Measurements from ENCODE around the gene XRN1.
"Not testable (repeated sequence)": the region's sequence is repeated elsewhere in the genome, so short reads cannot be mapped to it uniquely, and the experiment has no call there.

The XRN1 gene

GRCh38 chr3:142436951-142437585 lies 10.8 kb downstream of the XRN1 start:
- no peak for DNase-seq

- DNase-seq = no peak
Observed at GRCh38 chr3:142434503-142434902, 13.3 kb downstream of the XRN1 start.

DNA sequence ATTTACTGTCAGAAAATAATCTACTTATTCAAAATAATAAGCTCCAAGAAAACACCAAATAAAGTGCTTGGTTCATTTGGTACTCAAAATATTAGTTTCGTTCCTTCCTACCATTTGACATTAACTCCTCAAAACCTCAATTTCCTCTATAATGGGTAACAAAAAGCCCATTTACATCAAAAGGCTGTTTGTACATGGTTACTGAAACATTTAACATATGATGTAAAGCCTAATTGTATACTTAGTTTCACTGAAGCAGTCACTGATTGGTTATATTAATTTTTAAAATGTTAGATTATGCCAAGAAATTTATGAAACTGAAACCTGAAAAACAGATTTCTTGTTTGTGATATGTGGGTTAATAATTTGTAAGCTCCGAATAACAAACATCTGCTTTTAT lies 14.7 kb downstream of the XRN1 start:
- DNase-seq = no peak

- DNase-seq = no peak
Observed at GRCh38 chr3:142429582-142429981, 18.3 kb downstream of the XRN1 start.

DNA sequence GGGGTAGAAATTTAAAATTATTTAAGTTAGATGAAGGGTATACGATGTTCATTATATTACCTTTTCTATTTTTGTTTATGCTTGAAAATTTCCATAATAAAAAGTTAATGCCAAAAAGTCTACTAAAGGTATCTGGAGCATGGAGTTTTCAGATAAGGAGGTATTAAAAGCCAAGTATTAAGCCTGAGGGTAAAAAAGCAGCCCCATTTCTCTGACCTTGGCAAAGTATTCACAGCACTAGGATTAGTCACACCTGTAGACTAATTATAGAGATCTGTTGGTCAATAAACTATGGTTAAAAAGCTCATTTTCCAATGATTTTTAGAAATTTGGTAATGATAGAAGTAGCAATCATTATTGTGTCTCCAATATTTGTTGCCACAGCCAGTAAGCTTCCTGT lies 23.1 kb downstream of the XRN1 start:
- no peak for DNase-seq

DNA sequence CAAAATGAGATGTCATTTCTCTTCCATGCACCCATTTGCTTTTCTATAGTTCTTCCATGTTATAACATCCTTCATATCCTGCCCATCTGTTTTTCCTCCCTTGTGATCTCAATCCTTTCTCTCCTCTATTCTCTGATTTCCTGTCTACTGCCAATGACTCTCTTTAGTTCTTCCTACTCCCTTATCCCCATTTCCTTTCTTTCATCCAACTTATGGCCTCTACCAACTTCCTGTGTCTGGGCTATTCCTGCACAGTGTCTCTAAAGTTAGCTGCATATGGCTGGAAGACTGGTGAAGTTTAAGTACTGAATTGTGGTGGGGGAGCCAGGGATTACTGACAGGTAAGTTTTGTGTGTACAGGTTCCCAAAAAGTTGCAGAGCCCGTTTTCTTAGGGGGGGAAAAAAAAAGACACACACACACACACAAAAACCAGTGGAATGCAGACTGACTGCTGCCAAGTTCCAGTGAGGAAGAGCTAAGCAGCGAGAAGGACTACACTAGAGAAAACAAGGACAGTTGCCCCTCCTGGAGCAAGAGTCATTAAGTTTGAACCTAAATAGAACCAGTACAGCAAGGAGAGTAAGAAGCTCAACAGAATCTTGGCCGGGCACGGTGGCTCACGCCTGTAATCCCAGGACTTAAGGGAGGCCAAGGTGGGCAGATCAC lies 28.8 kb downstream of the XRN1 start:
- no peak for DNase-seq

DNA sequence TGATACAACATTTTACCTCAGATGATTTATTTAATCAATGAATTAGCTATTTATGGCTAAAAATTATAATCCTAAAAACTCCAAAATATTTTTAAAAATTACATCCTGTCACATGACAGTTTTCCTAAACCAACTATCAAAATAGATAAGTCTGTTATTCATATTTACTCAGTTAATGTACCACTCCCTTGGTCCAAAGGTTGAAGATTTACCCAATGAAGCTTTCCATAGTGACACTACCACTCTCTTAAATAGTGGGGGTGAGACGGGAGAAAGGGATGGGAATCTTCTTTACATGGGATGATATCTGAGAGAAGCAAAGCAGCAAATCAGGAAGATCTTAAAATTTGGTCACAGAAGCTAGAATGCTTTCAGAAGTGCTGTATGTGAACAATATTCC lies 30.5 kb downstream of the XRN1 start:
- no peak for DNase-seq

GRCh38 chr3:142400537-142400936 lies 47.3 kb downstream of the XRN1 start:
- not testable (repeated sequence) for DNase-seq

DNA sequence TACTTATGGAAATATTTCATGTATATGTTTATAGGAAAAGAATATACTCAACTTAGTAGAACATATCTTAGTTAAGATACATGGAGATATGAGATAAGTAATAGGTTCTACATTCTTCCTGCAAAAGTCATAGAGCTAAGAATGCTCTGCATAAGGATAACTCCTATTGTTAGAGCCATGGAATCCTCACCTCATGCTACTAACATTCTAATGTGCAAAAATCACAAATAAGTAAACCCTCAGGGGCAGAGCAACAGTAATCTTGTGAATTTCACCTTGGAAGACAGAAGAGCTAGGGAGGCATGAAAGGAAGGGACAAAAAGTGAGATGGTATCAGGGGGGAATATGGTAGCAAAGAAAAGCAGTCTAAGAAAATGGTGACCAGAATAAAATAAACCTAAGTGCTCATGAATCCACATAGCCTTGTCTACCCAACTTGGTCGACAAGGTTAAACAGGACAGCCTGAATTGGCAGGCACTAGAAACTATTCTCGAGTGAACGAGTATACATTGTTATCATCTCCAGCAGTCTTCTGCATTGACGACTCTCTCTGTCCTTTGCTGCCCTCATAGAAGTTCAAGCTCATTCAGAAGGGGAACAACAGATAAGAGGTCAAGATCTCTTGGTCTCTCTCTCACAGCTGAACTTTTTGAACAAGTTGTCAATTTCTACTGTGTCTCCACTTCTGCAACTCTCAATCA lies 52.8 kb downstream of the XRN1 start:
- no peak for DNase-seq

GRCh38 chr3:142385078-142385477 lies 62.8 kb downstream of the XRN1 start:
- no peak for DNase-seq

GRCh38 chr3:142374687-142375086 lies 73.2 kb downstream of the XRN1 start:
- no peak for DNase-seq

GRCh38 chr3:142369576-142369975 lies 78.3 kb downstream of the XRN1 start:
- DNase-seq = not testable (repeated sequence)

DNA sequence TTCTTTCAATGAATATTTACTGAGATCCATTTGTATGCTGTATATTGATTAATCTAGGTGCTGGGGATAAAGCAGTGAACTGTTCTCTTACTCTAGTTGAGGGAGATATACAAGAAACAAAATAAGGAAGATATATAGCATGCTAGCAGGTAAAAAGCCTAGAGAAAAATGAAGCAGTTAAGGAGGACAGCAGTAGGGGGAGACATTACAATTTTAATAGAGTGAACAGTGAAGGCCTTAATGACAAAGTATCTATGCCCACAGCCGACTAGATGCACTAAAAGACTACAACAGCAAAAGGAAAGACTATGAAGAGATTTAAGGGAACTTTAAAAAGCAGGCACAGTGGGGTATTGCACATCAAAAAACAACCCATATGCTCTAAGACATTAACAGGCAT lies 81.4 kb downstream of the XRN1 start:
- DNase-seq = no peak

- no peak for DNase-seq
Observed at GRCh38 chr3:142363936-142364467, 83.8 kb downstream of the XRN1 start.

- not testable (repeated sequence) for DNase-seq
Observed at GRCh38 chr3:142363433-142363832, 84.4 kb downstream of the XRN1 start.

- DNase-seq = no peak
Observed at GRCh38 chr3:142359367-142359766, 88.5 kb downstream of the XRN1 start.

- DNase-seq = no peak
Observed at GRCh38 chr3:142356818-142357217, 91.0 kb downstream of the XRN1 start.

DNA sequence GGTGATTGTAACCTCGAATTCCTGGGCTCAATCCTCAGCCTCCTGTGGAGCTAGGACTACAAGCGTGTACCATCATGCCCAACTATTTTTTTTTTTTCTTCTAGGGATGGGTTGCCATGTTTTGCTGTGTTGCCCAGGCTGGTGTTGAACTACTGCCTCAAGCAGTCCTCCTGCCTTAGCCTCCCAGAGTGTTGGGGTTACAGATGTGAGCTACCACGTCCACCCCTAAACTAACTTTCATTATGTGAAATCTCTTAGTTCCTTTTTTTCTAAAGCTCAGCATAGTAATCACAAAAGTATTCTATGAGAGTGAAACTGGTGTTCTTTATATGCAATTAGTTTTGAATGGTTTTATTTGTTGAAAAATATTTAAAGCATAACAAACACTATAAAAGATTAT lies 92.1 kb downstream of the XRN1 start:
- DNase-seq = no peak

GRCh38 chr3:142354076-142354475 lies 93.8 kb downstream of the XRN1 start:
- no peak for DNase-seq

DNA sequence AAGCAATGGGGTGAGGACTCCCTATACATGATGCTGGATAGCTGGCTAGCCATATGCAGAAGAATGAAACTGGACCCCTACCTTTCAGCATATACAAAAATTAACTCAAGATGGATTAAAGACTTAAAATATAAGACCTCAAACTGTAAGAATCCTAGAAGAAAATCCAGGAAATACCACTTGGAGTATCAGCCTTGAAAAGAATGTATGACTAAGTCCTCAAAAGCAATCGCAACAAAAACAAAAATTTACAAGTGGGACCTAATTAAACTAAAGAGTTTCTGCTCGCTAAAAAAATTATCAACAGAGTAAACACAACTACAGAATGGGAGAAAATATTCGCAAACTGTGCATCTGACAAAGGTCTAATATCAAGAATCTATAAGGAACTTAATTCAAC lies 94.3 kb downstream of the XRN1 start:
- no peak for DNase-seq

DNA sequence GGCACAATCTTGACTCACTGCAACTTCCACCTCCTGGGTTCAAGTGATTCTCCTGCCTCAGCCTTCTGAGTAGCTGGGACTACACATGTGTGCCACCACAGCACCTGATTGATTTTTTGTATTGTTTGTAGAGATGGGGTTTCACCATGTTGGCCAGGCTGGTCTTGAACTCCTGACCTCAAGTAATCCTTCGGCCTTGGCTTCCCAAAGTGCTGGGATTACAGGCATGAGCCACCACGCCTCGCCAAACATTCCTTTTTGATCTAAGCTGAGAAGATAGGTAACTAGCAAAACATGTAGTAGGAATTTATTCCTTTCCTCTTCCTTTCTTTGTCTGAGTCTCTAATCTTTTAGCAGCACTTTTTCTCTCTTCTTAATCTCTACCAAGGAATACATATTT lies 95.1 kb downstream of the XRN1 start:
- not testable (repeated sequence) for DNase-seq

GRCh38 chr3:142348460-142348859 lies 99.4 kb downstream of the XRN1 start:
- no peak for DNase-seq

DNA sequence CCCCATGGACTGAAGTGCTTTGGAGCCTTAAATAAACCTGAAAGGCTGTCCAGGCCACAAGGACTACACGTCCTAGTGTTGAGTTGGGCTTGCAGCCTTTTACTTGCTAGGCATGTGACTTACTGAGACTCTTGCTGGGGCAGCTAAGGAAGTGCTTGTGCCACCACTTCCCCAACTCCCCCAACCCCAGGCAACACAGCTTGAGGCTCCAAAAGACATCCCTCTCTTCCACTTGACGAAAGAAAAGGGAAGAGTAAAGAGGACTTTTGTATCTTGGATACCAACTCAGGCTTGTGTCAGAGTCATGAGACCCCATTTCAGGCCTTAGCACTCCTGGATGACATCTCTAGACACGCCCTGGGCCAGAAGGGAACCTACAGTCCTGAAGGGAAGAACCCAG lies 109.8 kb downstream of the XRN1 start:
- no peak for DNase-seq

DNA sequence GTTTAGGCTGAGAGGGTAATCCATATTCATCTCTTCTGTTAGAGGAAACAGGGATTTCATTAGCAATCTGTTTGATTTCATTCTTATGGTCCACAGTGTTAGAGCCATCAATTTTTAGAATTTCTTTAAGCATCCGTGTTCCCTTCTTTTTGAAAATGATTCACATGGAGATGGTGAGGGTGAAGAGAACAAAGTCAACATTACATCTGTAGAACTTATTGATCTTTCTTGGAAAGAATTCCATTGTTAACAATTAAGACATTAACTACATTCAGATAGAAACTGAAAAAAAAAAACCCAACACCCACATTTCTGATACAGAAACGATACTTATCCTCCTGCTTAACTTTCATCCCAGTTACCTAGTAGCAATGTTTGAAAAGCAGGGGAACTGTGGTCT lies 115.4 kb downstream of the XRN1 start:
- no peak for DNase-seq

All from activated T-cell treated with anti-CD3 and anti-CD28 coated beads, Interleukin-2, amount 50 U/mL, for 1 hour (primary cell).